Smooth muscle cell (in vitro differentiated cells): ENCODE data around the gene PPIL4. TPM values are rescaled to one million over a fixed set of nuclear protein-coding genes. Genes with fewer than 3 reads are reported as not detected.

Experiments used
- DNase-seq: peaks from one replicate; lab custom pipeline; 2025; ENCODE audit not compliant: unreplicated experiment; lab: John Stamatoyannopoulos, UW
- H2AFZ ChIP-seq: fragments of 200-600 bp; sonication (generic); 2 replicates; pipeline ENCODE4 v1.6.0; 2016; ENCODE audit warnings: antibody characterized with exemption, low read depth, mild to moderate bottlenecking
- H3F3A ChIP-seq: fragments of 200-600 bp; sonication (generic); 2 replicates; pipeline ENCODE4 v1.6.0; 2017; ENCODE audit warnings: antibody characterized with exemption, low read depth
- H3K27ac ChIP-seq: fragments of 200-600 bp; sonication (generic); 2 replicates; pipeline ENCODE4 v1.5.1; 2016; ENCODE audit warnings: low read depth, mild to moderate bottlenecking
- H3K27me3 ChIP-seq: fragments of 200-600 bp; sonication (generic); 2 replicates; pipeline ENCODE4 v1.6.1; 2016; ENCODE audit warnings: low read depth, mild to moderate bottlenecking
- H3K36me3 ChIP-seq: fragments of 200-600 bp; sonication (generic); 2 replicates; pipeline ENCODE4 v1.5.1; 2016; ENCODE audit warnings: low read depth
- H3K4me1 ChIP-seq: fragments of 200-600 bp; sonication (generic); 2 replicates; pipeline ENCODE4 v1.5.1; 2016; ENCODE audit warnings: low read depth
- H3K4me2 ChIP-seq: fragments of 200-600 bp; sonication (generic); 2 replicates; pipeline ENCODE4 v1.6.0; 2016; ENCODE audit warnings: mild to moderate bottlenecking
- H3K4me3 ChIP-seq: fragments of 200-600 bp; sonication (generic); 2 replicates; pipeline ENCODE4 v1.5.1; 2016; ENCODE audit warnings: mild to moderate bottlenecking
- H3K79me2 ChIP-seq: fragments of 200-600 bp; sonication (generic); 2 replicates; pipeline ENCODE4 v1.6.0; 2016; ENCODE audit warnings: low read depth, mild to moderate bottlenecking
- H3K9ac ChIP-seq: fragments of 200-600 bp; sonication (generic); 2 replicates; pipeline ENCODE4 v1.6.0; 2016; ENCODE audit warnings: low read depth
- H3K9me3 ChIP-seq: fragments of 200-600 bp; sonication (generic); replicated peaks from 2 replicates; pipeline ENCODE4 v1.5.1; 2016; ENCODE audit warnings: low read depth
- H4K20me1 ChIP-seq: fragments of 200-600 bp; sonication (generic); 2 replicates; pipeline ENCODE4 v1.6.0; 2016; ENCODE audit warnings: low read depth
- WGBS: methylation state at CpG from one replicate; pipeline ENCODE4 v1.1.7; 2016; ENCODE audit warnings: low lambda C conversion rate; 5-methylcytosine and 5-hydroxymethylcytosine counted together
- polyA plus RNA-seq: library from polyadenylated mRNA; unstranded; fragments of >200 nt; fragmentation: Nextera tagmentation; extraction: Ambion mirVana; gene quantifications from 2 replicates; pipeline ENCODE4 v1.2.1, GENCODE V29; 2016
- total RNA-seq: library from RNA; depleted of rRNA; stranded (reverse); fragments of >200 nt; gene quantifications from 2 replicates; pipeline ENCODE4 v1.2.3, GENCODE V29; 2014
- TF ChIP-seq, protein P1 (sequence below): fragments of 200-600 bp; sonication (generic); IDR thresholded peaks from 2 replicates; pipeline ENCODE4 v1.5.1; 2017; ENCODE audit warnings: borderline replicate concordance, mild to moderate bottlenecking, antibody characterized with exemption; ENCODE audit not compliant: insufficient read depth, poor library complexity, severe bottlenecking

Gene PPIL4
- total and polyA plus RNA-seq, 2 experiments from 2014 or later = 30.8 to 64.8 TPM

DNA sequence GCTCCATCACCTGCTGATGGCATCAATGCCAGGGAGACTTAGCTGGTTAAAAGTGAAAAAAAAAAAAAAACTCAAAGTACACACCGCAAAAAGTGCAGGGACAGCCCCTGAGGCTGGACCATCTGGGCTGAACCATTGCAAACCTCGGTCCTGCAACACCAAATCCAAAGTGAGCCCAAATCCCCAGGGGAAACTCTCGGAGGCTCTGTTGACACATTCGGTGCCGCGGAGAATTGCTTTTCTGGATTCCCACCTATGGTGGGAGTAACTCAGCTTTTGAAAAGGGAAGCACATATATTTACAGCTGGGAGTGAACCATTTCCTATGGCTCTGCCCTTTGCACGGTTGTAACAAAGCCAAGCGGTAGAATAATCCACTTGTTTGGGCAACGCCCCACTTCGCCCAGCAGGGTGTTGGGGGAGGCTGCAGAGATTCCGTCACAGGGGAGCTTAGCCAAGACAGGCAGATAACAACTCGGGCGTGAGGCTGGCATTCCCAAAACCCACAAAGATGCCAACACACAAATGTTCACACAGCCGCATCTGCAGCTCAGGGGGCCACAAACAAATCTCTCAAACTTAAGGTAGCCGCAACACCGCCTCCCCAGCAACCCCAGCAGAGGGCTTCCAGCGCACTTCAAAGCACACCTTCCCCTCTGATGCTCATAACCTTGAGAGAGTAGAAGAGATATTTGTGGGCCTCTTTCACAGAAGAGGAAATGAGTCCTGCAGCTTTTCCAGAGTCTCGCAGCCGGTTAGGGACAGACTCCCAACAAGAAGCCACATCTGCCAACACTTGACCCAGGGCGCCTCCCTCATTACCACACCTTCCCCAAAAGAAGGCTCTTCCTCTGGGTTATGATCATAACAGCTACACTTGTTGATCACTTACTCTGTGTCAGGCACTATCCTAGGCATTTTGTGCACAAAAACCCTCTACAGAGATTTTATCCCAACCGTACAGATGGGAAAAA lies 72.5 kb downstream of the PPIL4 start:
- H3K79me2 ChIP-seq = no peaks in the 10 kb centered on the region
- no peak for DNase-seq
- no peak overlapping the region for H3K4me2 ChIP-seq
- H3K36me3 ChIP-seq = no peaks in the 10 kb centered on the region
- no peak overlapping the region for H3K9ac ChIP-seq
- H3F3A ChIP-seq = no peaks in the 10 kb centered on the region
- H3K4me3 ChIP-seq = no peak overlapping the region
- TF ChIP-seq, protein P1, sequence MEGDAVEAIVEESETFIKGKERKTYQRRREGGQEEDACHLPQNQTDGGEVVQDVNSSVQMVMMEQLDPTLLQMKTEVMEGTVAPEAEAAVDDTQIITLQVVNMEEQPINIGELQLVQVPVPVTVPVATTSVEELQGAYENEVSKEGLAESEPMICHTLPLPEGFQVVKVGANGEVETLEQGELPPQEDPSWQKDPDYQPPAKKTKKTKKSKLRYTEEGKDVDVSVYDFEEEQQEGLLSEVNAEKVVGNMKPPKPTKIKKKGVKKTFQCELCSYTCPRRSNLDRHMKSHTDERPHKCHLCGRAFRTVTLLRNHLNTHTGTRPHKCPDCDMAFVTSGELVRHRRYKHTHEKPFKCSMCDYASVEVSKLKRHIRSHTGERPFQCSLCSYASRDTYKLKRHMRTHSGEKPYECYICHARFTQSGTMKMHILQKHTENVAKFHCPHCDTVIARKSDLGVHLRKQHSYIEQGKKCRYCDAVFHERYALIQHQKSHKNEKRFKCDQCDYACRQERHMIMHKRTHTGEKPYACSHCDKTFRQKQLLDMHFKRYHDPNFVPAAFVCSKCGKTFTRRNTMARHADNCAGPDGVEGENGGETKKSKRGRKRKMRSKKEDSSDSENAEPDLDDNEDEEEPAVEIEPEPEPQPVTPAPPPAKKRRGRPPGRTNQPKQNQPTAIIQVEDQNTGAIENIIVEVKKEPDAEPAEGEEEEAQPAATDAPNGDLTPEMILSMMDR = no peak
- no peak overlapping the region for H2AFZ ChIP-seq
- WGBS = 83% methylated on average over 21 of the region's 21 CpGs
- no peaks in the 10 kb centered on the region for H3K9me3 ChIP-seq
- no peaks in the 10 kb centered on the region for H3K4me1 ChIP-seq
- H3K27me3 ChIP-seq = no peaks in the 10 kb centered on the region
- no peak overlapping the region for H3K27ac ChIP-seq
- H4K20me1 ChIP-seq = no peaks in the 10 kb centered on the region

DNA sequence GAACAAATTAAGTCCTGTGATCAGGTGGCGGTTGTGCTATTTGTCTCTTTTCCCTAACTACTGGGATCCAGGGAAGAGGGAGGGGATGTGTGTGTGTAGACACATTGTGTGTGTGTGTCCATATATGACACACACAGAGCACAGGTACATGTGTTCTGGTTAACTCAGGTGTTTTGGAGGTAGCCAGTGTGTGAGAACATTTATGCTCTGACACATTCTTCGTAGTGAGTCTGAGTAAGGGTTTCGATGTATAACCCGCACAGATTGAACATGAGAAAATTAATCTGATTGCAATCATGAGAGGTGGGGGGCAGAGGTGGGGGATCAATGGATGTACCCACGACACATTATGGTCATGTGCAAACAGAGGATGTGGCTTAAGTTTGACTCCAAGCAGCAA lies 73.6 kb downstream of the PPIL4 start:
- WGBS = 92% methylated on average over 5 of the region's 5 CpGs
- Histone ChIP-seq H3K36me3 (no peaks in the 10 kb centered on the region), H3K9ac (no peak overlapping the region), H3K27me3 (no peaks in the 10 kb centered on the region), H4K20me1 (no peaks in the 10 kb centered on the region), H3K27ac (no peak overlapping the region), H3K9me3 (no peaks in the 10 kb centered on the region), H3K4me2 (no peak overlapping the region), H3K79me2 (no peaks in the 10 kb centered on the region), H3K4me1 (no peaks in the 10 kb centered on the region), H3K4me3 (no peak overlapping the region), H2AFZ (no peak overlapping the region), H3F3A (no peaks in the 10 kb centered on the region)
- no peak for DNase-seq
- TF ChIP-seq, protein P1 = no peak

DNA sequence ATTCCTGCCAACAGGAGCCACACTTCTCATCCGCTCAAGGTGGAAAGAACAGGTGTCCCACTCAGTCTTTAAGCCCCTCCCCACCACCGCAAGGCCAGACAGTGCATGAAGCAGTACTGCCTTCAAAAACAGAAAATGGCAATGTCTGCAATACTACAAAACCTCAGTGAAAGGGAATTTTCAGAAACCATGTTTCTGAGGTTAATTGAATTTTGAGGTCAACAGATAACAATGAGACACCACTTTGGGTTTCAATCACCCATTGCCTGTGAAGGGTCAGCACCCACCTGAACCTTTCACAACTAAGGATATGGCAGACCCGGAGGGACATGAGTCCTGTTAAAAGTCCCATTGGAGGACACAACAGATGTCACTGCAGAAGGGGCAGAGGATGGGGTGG lies 74.0 kb downstream of the PPIL4 start:
- no peaks in the 10 kb centered on the region for H3K27me3 ChIP-seq
- WGBS = 83% methylated on average over 3 of the region's 3 CpGs
- H3K9me3 ChIP-seq = no peaks in the 10 kb centered on the region
- H3K4me1 ChIP-seq = no peaks in the 10 kb centered on the region
- no peak overlapping the region for H3K4me3 ChIP-seq
- no peak overlapping the region for H2AFZ ChIP-seq
- no peaks in the 10 kb centered on the region for H3K36me3 ChIP-seq
- H3K27ac ChIP-seq = no peak overlapping the region
- no peaks in the 10 kb centered on the region for H3F3A ChIP-seq
- no peaks in the 10 kb centered on the region for H3K79me2 ChIP-seq
- no peaks in the 10 kb centered on the region for H4K20me1 ChIP-seq
- H3K9ac ChIP-seq = no peak overlapping the region
- TF ChIP-seq, protein P1 = no peak
- no peak for DNase-seq
- H3K4me2 ChIP-seq = no peak overlapping the region
